Karpas-422 (cell line): ENCODE data around the gene INPP5A. TPM values are rescaled to one million over a fixed set of nuclear protein-coding genes. Genes with fewer than 3 reads are reported as not detected.

Source experiments
- DNase-seq: peaks from one replicate; pipeline ENCODE4 v3.0.0-alpha.2; 2015
- H2AFZ ChIP-seq: fragments of 200-600 bp; sonication (generic); 2 replicates; pipeline ENCODE4 v1.6.1; 2014; ENCODE audit warnings: antibody characterized with exemption, low read length, mixed read lengths
- H3K27ac ChIP-seq: fragments of 200-600 bp; sonication (generic); 2 replicates; pipeline ENCODE4 v1.5.1; 2014; ENCODE audit warnings: mild to moderate bottlenecking, low read length, moderate library complexity
- H3K27me3 ChIP-seq: fragments of 200-600 bp; sonication (generic); 2 replicates; pipeline ENCODE4 v1.6.1; 2014; ENCODE audit warnings: low read length, mixed read lengths
- H3K36me3 ChIP-seq: fragments of 200-600 bp; sonication (generic); 2 replicates; pipeline ENCODE4 v1.6.1; 2014; ENCODE audit warnings: low read length, mixed read lengths; ENCODE audit not compliant: insufficient read depth
- H3K4me1 ChIP-seq: fragments of 200-600 bp; sonication (generic); 2 replicates; pipeline ENCODE4 v1.6.1; 2014; ENCODE audit warnings: mild to moderate bottlenecking, low read length, mixed read lengths
- H3K4me2 ChIP-seq: fragments of 200-600 bp; sonication (generic); 2 replicates; pipeline ENCODE4 v1.6.1; 2014; ENCODE audit warnings: low read length, low read depth, mild to moderate bottlenecking; ENCODE audit not compliant: poor library complexity, severe bottlenecking
- H3K4me3 ChIP-seq: fragments of 200-600 bp; sonication (generic); 2 replicates; pipeline ENCODE4 v1.5.1; 2014; ENCODE audit warnings: mild to moderate bottlenecking, antibody characterized with exemption, low read length, mixed read lengths
- H3K79me2 ChIP-seq: fragments of 200-600 bp; sonication (generic); 2 replicates; pipeline ENCODE4 v1.6.1; 2014; ENCODE audit warnings: mild to moderate bottlenecking, low read length, mixed read lengths
- H3K9ac ChIP-seq: fragments of 200-600 bp; sonication (generic); 2 replicates; pipeline ENCODE4 v1.6.0; 2014; ENCODE audit warnings: low read length
- H3K9me2 ChIP-seq: fragments of 200-600 bp; sonication (generic), shearing (Covaris generic); replicated peaks from 2 replicates; pipeline ENCODE4 v1.6.0; 2014; ENCODE audit warnings: mild to moderate bottlenecking, low read length, moderate library complexity; ENCODE audit not compliant: insufficient read depth
- H3K9me3 ChIP-seq: fragments of 300-700, 200-600 bp; sonication (generic); 2 replicates; pipeline ENCODE4 v1.6.1; 2014; ENCODE audit warnings: low read length, mixed read lengths
- H4K20me1 ChIP-seq: fragments of 200-600 bp; sonication (generic); 2 replicates; pipeline ENCODE4 v1.6.1; 2014; ENCODE audit warnings: mild to moderate bottlenecking, antibody characterized with exemption, low read length, low read depth; ENCODE audit not compliant: insufficient read depth
- total RNA-seq: library from RNA; depleted of rRNA; stranded (reverse); fragments of >200 nt; shearing (Covaris generic); gene quantifications from 2 replicates; pipeline ENCODE4 v1.2.3, GENCODE V29; 2014; ENCODE audit warnings: low replicate concordance

Gene INPP5A
- total RNA-seq, 1 experiment from 2014 or later = 9.1 TPM

DNA sequence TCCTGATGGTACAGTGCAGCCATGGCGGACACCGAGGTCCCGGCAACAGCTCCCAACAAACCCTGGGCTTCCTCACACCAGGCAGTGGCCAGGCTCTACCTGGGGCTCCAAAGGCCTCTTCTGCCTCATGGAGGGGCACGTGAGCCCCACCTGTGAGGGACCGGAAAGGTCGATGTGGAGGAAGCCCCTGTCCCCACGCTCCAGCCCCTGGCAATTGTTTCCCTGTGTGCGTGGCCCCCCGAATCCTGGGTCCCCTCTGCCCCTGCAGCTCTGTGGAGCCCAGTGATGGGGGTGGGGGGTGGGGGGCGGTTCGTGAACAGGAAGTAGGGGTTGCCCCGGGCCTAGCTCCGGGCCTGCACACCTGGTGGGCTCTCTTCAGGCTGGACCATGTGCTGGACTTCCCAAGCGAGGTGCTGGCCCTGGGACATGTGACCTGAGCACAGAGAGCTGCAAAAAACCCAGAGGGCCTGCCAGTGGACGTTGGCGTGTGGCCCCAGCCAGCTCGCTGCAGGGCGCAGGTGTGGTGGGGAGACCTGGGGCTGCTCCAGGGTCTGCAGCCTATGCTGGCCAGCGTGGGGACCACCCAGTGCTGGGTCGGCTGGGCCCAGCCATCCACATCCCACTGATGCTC is 72.6 kb downstream of the INPP5A start:
- no peak overlapping the region for H3K4me2 ChIP-seq
- H3K4me1 ChIP-seq = no peaks in the 10 kb centered on the region
- H3K4me3 ChIP-seq = no peak overlapping the region
- H3K36me3 ChIP-seq = no peaks in the 10 kb centered on the region
- H3K79me2 ChIP-seq = no peaks in the 10 kb centered on the region
- H3K27me3 ChIP-seq = no peaks in the 10 kb centered on the region
- peaks cover 34% of the 10 kb centered on the region; the same call in 1 of the 2 replicates for H4K20me1 ChIP-seq
- H3K9ac ChIP-seq = no peak overlapping the region
- DNase-seq = no peak
- H2AFZ ChIP-seq = no peak overlapping the region
- no peaks in the 10 kb centered on the region for H3K9me3 ChIP-seq
- no peak overlapping the region for H3K27ac ChIP-seq
- no peaks in the 10 kb centered on the region for H3K9me2 ChIP-seq

GRCh38 chr10:132611026-132611910 is 73.7 kb downstream of the INPP5A start:
- Histone ChIP-seq H3K36me3 (no peaks in the 10 kb centered on the region), H3K9ac (no peak overlapping the region), H3K79me2 (no peaks in the 10 kb centered on the region), H3K4me2 (no peak overlapping the region), H3K9me2 (no peaks in the 10 kb centered on the region), H3K27me3 (no peaks in the 10 kb centered on the region), H2AFZ (no peak overlapping the region), H3K27ac (no peak overlapping the region), H3K4me3 (no peak overlapping the region), H3K4me1 (no peaks in the 10 kb centered on the region), H3K9me3 (no peaks in the 10 kb centered on the region), H4K20me1 (peaks cover 29% of the 10 kb centered on the region; the same call in 1 of the 2 replicates)
- no peak for DNase-seq

- Histone ChIP-seq H3K9me3 (no peaks in the 10 kb centered on the region), H2AFZ (no peak overlapping the region), H3K79me2 (no peaks in the 10 kb centered on the region), H3K4me2 (no peak overlapping the region), H4K20me1 (peaks cover 29% of the 10 kb centered on the region; the same call in 1 of the 2 replicates), H3K4me3 (no peak overlapping the region), H3K27ac (no peak overlapping the region), H3K9ac (no peak overlapping the region), H3K9me2 (no peaks in the 10 kb centered on the region), H3K4me1 (no peaks in the 10 kb centered on the region), H3K27me3 (no peaks in the 10 kb centered on the region), H3K36me3 (no peaks in the 10 kb centered on the region)
- no peak for DNase-seq
Observed at GRCh38 chr10:132611986-132612385, 74.4 kb downstream of the INPP5A start.

DNA sequence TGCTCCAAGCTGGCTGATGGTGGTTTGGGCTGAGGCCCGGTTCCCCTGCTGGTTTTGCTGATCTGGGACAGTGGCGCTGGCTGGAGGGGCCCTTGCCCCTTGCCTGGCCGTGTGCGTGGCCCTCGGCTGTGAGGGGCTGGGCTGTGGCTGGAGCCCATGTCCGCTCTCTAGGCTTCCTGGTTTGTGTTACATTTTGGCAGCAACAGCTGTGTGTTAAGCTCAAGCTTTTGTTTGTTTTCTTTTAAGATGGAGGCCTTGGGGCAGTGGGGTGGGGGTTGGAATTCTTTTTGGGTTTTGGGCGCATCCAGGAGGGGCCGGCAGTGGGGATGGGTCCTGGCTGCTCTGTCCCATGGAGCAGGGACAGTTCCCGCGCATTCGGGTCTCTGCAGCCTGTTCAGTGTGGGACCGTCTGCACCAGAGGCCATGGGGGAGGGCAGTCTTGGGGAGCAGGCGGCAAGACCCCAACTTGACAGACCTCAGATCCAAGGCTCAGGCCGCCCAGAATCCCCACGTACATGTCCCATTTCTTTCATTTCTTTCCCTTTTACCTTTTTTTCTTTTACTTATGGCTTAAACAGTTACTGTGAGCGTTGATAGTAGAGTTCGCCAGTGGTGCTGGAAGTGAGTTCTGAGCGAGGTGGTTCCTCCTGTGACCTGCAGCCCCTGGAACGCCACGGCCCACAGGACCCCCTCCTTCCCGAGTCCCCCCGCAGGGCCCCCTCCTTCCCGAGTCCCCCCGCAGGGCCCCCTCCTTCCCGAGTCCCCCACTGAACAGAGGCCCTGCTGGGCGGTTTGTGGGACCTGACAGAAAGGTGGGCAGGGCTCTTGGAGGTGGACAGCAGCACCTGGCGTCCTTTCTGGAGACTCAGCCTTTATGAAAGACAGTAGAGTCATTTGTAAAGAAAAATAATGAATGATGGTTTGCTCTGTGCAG is 75.3 kb downstream of the INPP5A start:
- no peaks in the 10 kb centered on the region for H3K4me1 ChIP-seq
- H3K27ac ChIP-seq = no peak overlapping the region
- no peaks in the 10 kb centered on the region for H3K9me3 ChIP-seq
- no peak overlapping the region for H3K4me3 ChIP-seq
- no peak overlapping the region for H3K9ac ChIP-seq
- no peak for DNase-seq
- no peaks in the 10 kb centered on the region for H3K27me3 ChIP-seq
- no peak overlapping the region for H3K4me2 ChIP-seq
- H3K9me2 ChIP-seq = no peaks in the 10 kb centered on the region
- peaks cover 35% of the 10 kb centered on the region; the same call in 1 of the 2 replicates for H4K20me1 ChIP-seq
- no peak overlapping the region for H2AFZ ChIP-seq
- H3K79me2 ChIP-seq = no peaks in the 10 kb centered on the region
- H3K36me3 ChIP-seq = no peaks in the 10 kb centered on the region

- H3K9ac ChIP-seq = no peak overlapping the region
- H4K20me1 ChIP-seq = peaks cover 35% of the 10 kb centered on the region; the same call in 1 of the 2 replicates
- no peak overlapping the region for H3K4me3 ChIP-seq
- no peaks in the 10 kb centered on the region for H3K36me3 ChIP-seq
- H3K9me2 ChIP-seq = no peaks in the 10 kb centered on the region
- H2AFZ ChIP-seq = no peak overlapping the region
- no peak for DNase-seq
- no peaks in the 10 kb centered on the region for H3K27me3 ChIP-seq
- H3K9me3 ChIP-seq = no peaks in the 10 kb centered on the region; the same call in 1 of the 2 replicates
- no peaks in the 10 kb centered on the region for H3K4me1 ChIP-seq
- no peak overlapping the region for H3K27ac ChIP-seq
- no peaks in the 10 kb centered on the region for H3K79me2 ChIP-seq
- no peak overlapping the region for H3K4me2 ChIP-seq
Observed at GRCh38 chr10:132613566-132614348, 76.2 kb downstream of the INPP5A start.

GRCh38 chr10:132614431-132615340 is 77.1 kb downstream of the INPP5A start:
- DNase-seq = no peak
- no peaks in the 10 kb centered on the region for H3K9me2 ChIP-seq
- H3K9ac ChIP-seq = no peak overlapping the region
- H3K4me3 ChIP-seq = no peak overlapping the region
- H3K4me2 ChIP-seq = no peak overlapping the region
- no peaks in the 10 kb centered on the region for H3K79me2 ChIP-seq
- peaks cover 35% of the 10 kb centered on the region; the same call in 1 of the 2 replicates for H4K20me1 ChIP-seq
- no peaks in the 10 kb centered on the region; the same call in 1 of the 2 replicates for H3K36me3 ChIP-seq
- peaks cover 4% of the 10 kb centered on the region; the same call in 1 of the 2 replicates for H3K9me3 ChIP-seq
- H3K27ac ChIP-seq = no peak overlapping the region
- no peaks in the 10 kb centered on the region for H3K27me3 ChIP-seq
- no peaks in the 10 kb centered on the region for H3K4me1 ChIP-seq
- H2AFZ ChIP-seq = no peak overlapping the region
